ENCODE measurements around the gene RXFP1.
A peak's percentile ranks its signal among the peaks of the same experiment; 100 is the strongest.

RXFP1 gene

GRCh38 chr4:158530381-158530780 is 8.7 kb downstream of the RXFP1 start:
- no peak for DNase-seq (ENCODE audit: low read depth)
- no peak overlapping the region for H3K4me3 ChIP-seq (ENCODE audit: low read depth, low read length)
- TF ChIP-seq CTCF (IDR thresholded peaks at IDR 0.05; ENCODE audit: low read depth, low read length) (no peak), MAX (IDR thresholded peaks at IDR 0.05; ENCODE audit: low read depth, low read length) (no peak), MYC (IDR thresholded peaks at IDR 0.05; ENCODE audit: low read depth, low read length) (no peak), POLR2A (IDR thresholded peaks at IDR 0.05; ENCODE audit: extremely low read depth, insufficient read length) (no peak)

GRCh38 chr4:158530898-158531297 is 9.2 kb downstream of the RXFP1 start:
- TF ChIP-seq CTCF (IDR thresholded peaks at IDR 0.05; ENCODE audit: low read depth, low read length) (no peak), MAX (IDR thresholded peaks at IDR 0.05; ENCODE audit: low read depth, low read length) (no peak)
- no peak for DNase-seq (ENCODE audit: low read depth)
- H3K4me3 ChIP-seq (ENCODE audit: low read depth, low read length): no peak overlapping the region

GRCh38 chr4:158532556-158533231 is 11.0 kb downstream of the RXFP1 start:
- H3K4me3 ChIP-seq (ENCODE audit: low read depth, low read length): no peak overlapping the region
- TF ChIP-seq CTCF (IDR thresholded peaks at IDR 0.05; ENCODE audit: low read depth, low read length): no peak
- TF ChIP-seq MAX (IDR thresholded peaks at IDR 0.05; ENCODE audit: low read depth, low read length): no peak

GRCh38 chr4:158534727-158535126 is 13.0 kb downstream of the RXFP1 start:
- no peak overlapping the region for H3K4me3 ChIP-seq (ENCODE audit: low read depth, low read length)
- DNase-seq (ENCODE audit: low read depth): no peak
- TF ChIP-seq POLR2A (IDR thresholded peaks at IDR 0.05; ENCODE audit: extremely low read depth, insufficient read length) (no peak), MAX (IDR thresholded peaks at IDR 0.05; ENCODE audit: low read depth, low read length) (no peak), CTCF (IDR thresholded peaks at IDR 0.05; ENCODE audit: low read depth, low read length) (no peak), MYC (IDR thresholded peaks at IDR 0.05; ENCODE audit: low read depth, low read length) (no peak)

More at GRCh38 chr4:158532556-158533231, 11.0 kb downstream of the RXFP1 start:
- no peak for DNase-seq (ENCODE audit: low read depth)

GRCh38 chr4:158535130-158535614 is 13.5 kb downstream of the RXFP1 start:
- H3K4me3 ChIP-seq (ENCODE audit: low read depth, low read length): no peak overlapping the region
- DNase-seq (ENCODE audit: low read depth): peak; percentile 16
- no peak for TF ChIP-seq POLR2A (IDR thresholded peaks at IDR 0.05; ENCODE audit: extremely low read depth, insufficient read length)
- TF ChIP-seq MYC (IDR thresholded peaks at IDR 0.05; ENCODE audit: low read depth, low read length): no peak
- TF ChIP-seq CTCF (IDR thresholded peaks at IDR 0.05; ENCODE audit: low read depth, low read length): no peak
- TF ChIP-seq MAX (IDR thresholded peaks at IDR 0.05; ENCODE audit: low read depth, low read length): no peak

Measured in NB4 (cell line).